ENCODE results near the gene COG5. TPM values are rescaled to one million over a fixed set of nuclear protein-coding genes. Genes with fewer than 3 reads are reported as not detected.
A peak's percentile ranks its signal among the peaks of the same experiment; 100 is the strongest.

COG5 gene
- total and polyA plus RNA-seq, 5 donors: 18.5 to 59.2 (median 42.2) TPM

DNA sequence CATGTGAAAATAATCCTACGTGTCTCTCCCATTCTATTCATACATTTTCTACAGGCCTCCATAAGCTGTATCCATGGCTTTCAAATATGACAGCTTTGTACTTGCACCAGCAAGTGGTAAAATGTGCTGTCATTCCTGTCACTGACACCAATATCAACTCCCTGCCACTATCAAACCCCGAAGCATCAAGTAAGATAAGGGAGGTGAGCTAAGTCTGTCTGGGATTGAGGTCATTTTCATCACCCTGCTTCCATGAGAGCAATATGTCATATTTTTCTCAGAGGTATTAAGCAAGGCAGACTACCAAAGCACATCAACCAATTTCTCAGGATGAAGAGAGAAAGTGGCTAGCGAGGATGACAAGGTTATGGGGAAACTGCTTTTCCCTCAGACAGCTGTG lies 82.8 kb downstream of the COG5 start:
- Histone ChIP-seq H3K27ac (ENCODE audit: low read length) (no peak overlapping the region), H3K9me3 (ENCODE audit: control insufficient read depth, low read length) (no peaks in the 10 kb centered on the region), H3K27me3 (ENCODE audit: control insufficient read depth, insufficient read depth) (no peaks in the 10 kb centered on the region), H3K4me1 (ENCODE audit: control insufficient read depth, insufficient read depth, low read length) (no peaks in the 10 kb centered on the region), H3K4me3 (ENCODE audit: low read length) (no peak overlapping the region)
- 56% methylated on average over 3 of the region's 3 CpGs for WGBS
- no peak for DNase-seq
- intact Hi-C loops (cut with DNase I): no loop called here
- peak; percentile 91 to 95 for ATAC-seq

DNA sequence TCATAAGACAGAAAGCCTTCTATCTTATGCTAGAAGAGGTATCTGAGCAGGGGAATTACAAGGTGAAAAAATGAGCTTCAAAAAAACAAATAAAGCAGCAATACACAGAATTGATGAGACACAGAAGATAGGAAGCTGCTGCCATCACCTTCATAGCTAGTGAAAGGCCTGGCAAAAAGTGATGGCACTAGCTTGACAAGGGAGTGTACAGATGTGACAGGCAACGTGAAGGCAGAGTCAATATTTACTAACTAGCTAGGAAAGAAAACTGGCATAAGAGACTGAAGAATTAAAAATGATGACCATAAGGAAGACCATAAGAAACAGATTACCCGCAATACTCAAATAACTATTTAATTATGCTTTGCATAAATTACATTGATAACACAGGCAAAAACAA lies 84.4 kb downstream of the COG5 start:
- Histone ChIP-seq H3K9me3 (ENCODE audit: control insufficient read depth, low read length) (no peaks in the 10 kb centered on the region), H3K4me1 (ENCODE audit: control insufficient read depth, insufficient read depth, low read length) (no peaks in the 10 kb centered on the region), H3K4me3 (ENCODE audit: low read length) (no peak overlapping the region), H3K27ac (ENCODE audit: low read length) (no peak overlapping the region), H3K27me3 (ENCODE audit: control insufficient read depth, insufficient read depth) (no peaks in the 10 kb centered on the region)
- DNase-seq (no peak), ATAC-seq (peak; percentile 48 to 64)
- intact Hi-C loops (cut with DNase I): loop anchor here in 2 of 4 donors (5.0 to 10.0 kb wide), 2 partner anchors 103 to 275 kb away; partner anchors contain the start of gene BCAP29 (in 1 of the 2)
- 69% methylated on average over 2 of the region's 2 CpGs for WGBS

DNA sequence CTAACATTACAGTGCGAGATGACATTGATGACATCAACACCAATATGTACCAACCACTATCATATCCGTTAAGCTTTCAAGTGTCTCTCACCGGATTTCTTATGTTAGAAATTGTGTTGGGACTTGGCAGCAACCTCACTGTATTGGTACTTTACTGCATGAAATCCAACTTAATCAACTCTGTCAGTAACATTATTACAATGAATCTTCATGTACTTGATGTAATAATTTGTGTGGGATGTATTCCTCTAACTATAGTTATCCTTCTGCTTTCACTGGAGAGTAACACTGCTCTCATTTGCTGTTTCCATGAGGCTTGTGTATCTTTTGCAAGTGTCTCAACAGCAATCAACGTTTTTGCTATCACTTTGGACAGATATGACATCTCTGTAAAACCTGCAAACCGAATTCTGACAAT lies 89.6 kb downstream of the COG5 start:
- Histone ChIP-seq H3K4me1 (ENCODE audit: control insufficient read depth, insufficient read depth, low read length) (no peaks in the 10 kb centered on the region), H3K4me3 (ENCODE audit: low read length) (peak overlapping the region; percentile 60), H3K27ac (ENCODE audit: low read length) (peak overlapping the region; percentile 45), H3K9me3 (ENCODE audit: control insufficient read depth, low read length) (no peaks in the 10 kb centered on the region), H3K27me3 (ENCODE audit: control insufficient read depth, insufficient read depth) (no peaks in the 10 kb centered on the region)
- WGBS: 61% methylated on average over 5 of the region's 5 CpGs
- intact Hi-C loops (cut with DNase I): loop anchor here in 1 of 4 donors (10.0 kb wide), 1 partner anchor 269 kb away; no protein-coding TSS in a partner anchor
- ATAC-seq: peak in 1 of 2 donors; percentile 36
- no peak for DNase-seq

DNA sequence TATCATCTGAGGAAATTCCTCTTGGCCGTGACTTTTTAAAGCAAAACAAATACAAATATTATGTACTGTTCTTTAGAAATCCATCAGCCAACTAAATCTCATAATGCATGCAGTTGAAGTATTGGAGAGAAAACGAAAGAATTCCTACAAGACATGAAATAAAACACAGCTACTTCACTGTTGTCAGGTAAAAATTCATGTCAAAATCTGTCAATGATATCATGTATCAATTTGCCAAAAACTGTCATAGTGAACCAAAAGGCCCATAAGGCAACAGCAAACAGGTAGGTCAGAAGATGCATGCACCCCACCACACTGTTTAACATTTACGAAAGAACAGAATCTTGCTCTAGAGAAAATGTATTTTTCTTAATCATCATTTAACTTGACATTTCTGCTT lies 91.6 kb downstream of the COG5 start:
- H3K4me1 ChIP-seq (ENCODE audit: control insufficient read depth, insufficient read depth, low read length): no peaks in the 10 kb centered on the region
- intact Hi-C loops (cut with DNase I): loop anchor here in 1 of 4 donors (10.0 kb wide), 1 partner anchor 267 kb away; no protein-coding TSS in a partner anchor
- no peaks in the 10 kb centered on the region for H3K27me3 ChIP-seq (ENCODE audit: control insufficient read depth, insufficient read depth)
- 49% methylated on average over 3 of the region's 3 CpGs for WGBS
- H3K27ac ChIP-seq (ENCODE audit: low read length): no peak overlapping the region
- ATAC-seq: no peak
- no peak for DNase-seq
- peak overlapping the region; percentile 75 for H3K4me3 ChIP-seq (ENCODE audit: low read length)
- no peaks in the 10 kb centered on the region for H3K9me3 ChIP-seq (ENCODE audit: control insufficient read depth, low read length)

DNA sequence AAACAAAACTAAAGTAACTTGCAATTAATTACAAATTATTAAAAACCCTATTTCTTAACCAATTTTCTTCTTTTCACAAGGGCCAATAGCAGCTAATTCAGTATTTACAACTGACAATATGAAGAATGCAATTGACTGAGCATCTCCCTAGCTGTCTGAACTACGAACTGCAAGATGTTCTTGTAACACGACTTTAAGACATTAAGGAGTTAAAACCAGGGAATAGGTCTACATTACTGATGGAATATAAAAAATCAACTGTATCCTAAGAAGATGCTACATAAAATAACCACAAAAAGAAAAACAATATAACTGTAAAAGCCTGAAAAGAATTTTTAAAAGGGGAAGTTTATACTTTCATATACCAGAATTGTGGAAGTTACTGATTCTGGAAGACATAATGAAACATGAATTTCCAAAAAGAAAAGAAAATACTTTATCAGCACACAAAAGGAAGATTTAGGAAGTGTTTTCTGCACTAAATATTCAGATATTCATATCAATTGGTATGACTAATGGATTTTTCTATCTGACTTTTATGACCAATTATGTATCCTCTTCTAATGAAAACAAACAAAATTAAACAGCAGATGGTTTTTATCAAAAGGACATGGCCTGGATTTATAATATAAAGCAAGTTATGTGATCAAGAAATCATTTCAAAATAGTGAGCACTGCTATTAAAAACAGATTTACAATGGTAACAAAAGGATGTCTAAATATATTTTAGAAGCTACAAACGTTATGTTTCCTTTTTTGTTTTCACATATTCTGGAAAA lies 92.2 kb downstream of the COG5 start:
- Histone ChIP-seq H3K4me3 (ENCODE audit: low read length) (peak overlapping the region; percentile 75), H3K27me3 (ENCODE audit: control insufficient read depth, insufficient read depth) (no peaks in the 10 kb centered on the region), H3K4me1 (ENCODE audit: control insufficient read depth, insufficient read depth, low read length) (no peaks in the 10 kb centered on the region), H3K9me3 (ENCODE audit: control insufficient read depth, low read length) (no peaks in the 10 kb centered on the region), H3K27ac (ENCODE audit: low read length) (no peak overlapping the region)
- no peak for DNase-seq
- 43% methylated on average over 3 of the region's 3 CpGs for WGBS
- ATAC-seq: peak in 1 of 2 donors; percentile 43
- intact Hi-C loops (cut with DNase I): loop anchor here in 1 of 4 donors (10.0 kb wide), 1 partner anchor 267 kb away; no protein-coding TSS in a partner anchor

DNA sequence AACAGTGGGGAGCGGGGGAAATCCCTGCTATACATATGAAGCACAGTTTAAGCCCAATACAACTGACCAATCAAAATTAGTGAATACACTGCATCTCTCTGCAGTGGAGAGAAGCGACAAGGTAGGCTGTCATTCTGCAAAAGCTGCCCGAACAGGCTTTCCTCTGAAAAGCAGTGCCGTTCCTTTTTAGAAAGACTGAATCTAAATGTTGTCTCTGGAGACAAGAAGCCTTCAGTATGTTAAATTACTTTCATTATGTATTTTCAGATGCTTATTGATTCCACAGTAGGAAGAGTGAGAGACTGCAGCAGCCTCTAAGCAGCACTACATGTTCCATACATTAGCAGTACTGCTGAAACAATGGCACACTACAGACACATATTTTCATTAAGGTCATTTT lies 93.8 kb downstream of the COG5 start, which contains the start of gene GPR22:
GPR22 (plus strand) TSS at position 129 of the 400 bp plus-strand sequence. CDS start 4,004 bp downstream, outside the sequence.
- Histone ChIP-seq H3K4me1 (ENCODE audit: control insufficient read depth, insufficient read depth, low read length) (no peaks in the 10 kb centered on the region), H3K27me3 (ENCODE audit: control insufficient read depth, insufficient read depth) (no peaks in the 10 kb centered on the region), H3K9me3 (ENCODE audit: control insufficient read depth, low read length) (no peaks in the 10 kb centered on the region), H3K4me3 (ENCODE audit: low read length) (peak within 1 kb of the TSS; percentile 69), H3K27ac (ENCODE audit: low read length) (peak within 1 kb of the TSS; percentile 50)
- ATAC-seq (peak in 1 of 2 donors; percentile 64), DNase-seq (no peak)
- 66% methylated on average over 4 of the region's 4 CpGs for WGBS
- intact Hi-C loops (cut with DNase I): loop anchor here in 1 of 4 donors (10.0 kb wide), 1 partner anchor 265 kb away; no protein-coding TSS in a partner anchor

DNA sequence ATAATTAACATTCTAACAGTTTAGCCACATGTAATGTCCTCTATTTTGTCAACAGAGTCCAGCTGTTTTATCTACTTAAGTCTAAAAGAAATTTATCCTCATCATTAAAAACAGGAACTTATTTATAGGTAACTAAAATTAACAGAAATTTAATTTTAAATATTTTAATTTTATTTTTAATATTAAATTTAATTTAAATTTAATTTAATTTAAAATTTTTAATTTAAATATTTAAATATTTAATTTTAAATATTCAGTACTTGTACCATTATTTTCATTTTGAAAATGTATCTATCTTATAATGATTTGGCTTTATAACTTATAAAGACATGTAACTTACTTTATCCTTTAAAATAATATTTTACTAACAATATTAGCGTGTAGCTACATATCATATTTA lies 94.9 kb downstream of the COG5 start:
- no peak overlapping the region for H3K4me3 ChIP-seq (ENCODE audit: low read length)
- H3K27me3 ChIP-seq (ENCODE audit: control insufficient read depth, insufficient read depth): no peaks in the 10 kb centered on the region
- no peak for ATAC-seq
- H3K9me3 ChIP-seq (ENCODE audit: control insufficient read depth, low read length): no peaks in the 10 kb centered on the region
- no peak overlapping the region for H3K27ac ChIP-seq (ENCODE audit: low read length)
- intact Hi-C loops (cut with DNase I): no loop called here
- H3K4me1 ChIP-seq (ENCODE audit: control insufficient read depth, insufficient read depth, low read length): no peaks in the 10 kb centered on the region
- WGBS: 93% methylated on average over 1 of the region's 1 CpG
- no peak for DNase-seq

DNA sequence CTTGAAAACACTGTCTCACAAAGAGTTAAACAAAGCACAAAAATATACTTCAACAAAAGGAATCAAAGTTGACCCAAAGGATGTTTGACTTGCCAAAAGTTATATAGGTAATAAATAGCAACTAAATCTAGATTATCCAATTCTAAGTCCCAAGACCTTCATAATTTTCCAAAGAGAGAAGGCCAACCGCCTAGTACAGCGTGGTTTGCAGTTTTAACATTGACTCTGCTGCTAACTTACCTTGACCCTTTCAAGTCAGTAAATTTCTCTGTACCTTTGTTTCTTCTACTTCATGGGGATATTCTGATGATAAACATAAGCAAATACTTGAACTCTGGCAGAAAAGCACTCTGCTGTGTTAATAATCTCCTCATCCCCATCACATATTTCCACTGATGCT lies 95.7 kb downstream of the COG5 start:
- DNase-seq: no peak
- WGBS: 81% methylated on average over 2 of the region's 2 CpGs
- Histone ChIP-seq H3K27me3 (ENCODE audit: control insufficient read depth, insufficient read depth) (no peaks in the 10 kb centered on the region), H3K27ac (ENCODE audit: low read length) (no peak overlapping the region), H3K4me1 (ENCODE audit: control insufficient read depth, insufficient read depth, low read length) (no peaks in the 10 kb centered on the region), H3K9me3 (ENCODE audit: control insufficient read depth, low read length) (no peaks in the 10 kb centered on the region), H3K4me3 (ENCODE audit: low read length) (no peak overlapping the region)
- intact Hi-C loops (cut with DNase I): no loop called here
- ATAC-seq: no peak

DNA sequence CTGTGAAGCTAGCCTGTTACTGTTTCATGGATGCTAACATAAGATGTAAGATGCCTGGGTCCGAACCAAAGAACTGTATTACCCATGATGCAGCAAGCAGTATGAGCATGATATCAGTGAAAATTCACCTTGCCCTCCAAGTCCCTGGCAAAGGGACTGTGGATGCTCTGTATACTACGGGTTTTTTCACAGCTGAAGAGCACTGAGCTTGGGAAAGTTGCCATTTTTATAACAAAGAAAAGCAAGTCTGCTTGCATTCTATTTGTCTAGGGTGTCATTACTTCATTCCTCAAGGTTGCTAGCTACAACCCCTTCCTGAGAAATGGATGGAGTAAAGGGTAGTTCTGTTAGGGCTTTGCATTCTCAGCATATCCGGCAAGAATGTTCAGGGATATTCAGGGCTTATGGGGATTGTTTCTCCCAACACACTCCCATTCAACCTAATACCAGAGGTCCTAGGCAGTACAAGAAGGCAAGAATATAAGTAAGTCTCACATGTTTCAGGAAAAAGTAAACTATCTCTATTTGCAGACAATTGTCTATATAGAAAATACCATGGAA lies 99.0 kb downstream of the COG5 start:
- Histone ChIP-seq H3K4me1 (ENCODE audit: control insufficient read depth, insufficient read depth, low read length) (no peaks in the 10 kb centered on the region), H3K4me3 (ENCODE audit: low read length) (no peak overlapping the region), H3K27ac (ENCODE audit: low read length) (no peak overlapping the region), H3K27me3 (ENCODE audit: control insufficient read depth, insufficient read depth) (no peaks in the 10 kb centered on the region), H3K9me3 (ENCODE audit: control insufficient read depth, low read length) (no peaks in the 10 kb centered on the region)
- intact Hi-C loops (cut with DNase I): loop anchor here in 3 of 4 donors (5.0 kb wide), 1 partner anchor 258 kb away; no protein-coding TSS in a partner anchor
- 76% methylated on average over 3 of the region's 3 CpGs for WGBS
- no peak for ATAC-seq
- DNase-seq: no peak

DNA sequence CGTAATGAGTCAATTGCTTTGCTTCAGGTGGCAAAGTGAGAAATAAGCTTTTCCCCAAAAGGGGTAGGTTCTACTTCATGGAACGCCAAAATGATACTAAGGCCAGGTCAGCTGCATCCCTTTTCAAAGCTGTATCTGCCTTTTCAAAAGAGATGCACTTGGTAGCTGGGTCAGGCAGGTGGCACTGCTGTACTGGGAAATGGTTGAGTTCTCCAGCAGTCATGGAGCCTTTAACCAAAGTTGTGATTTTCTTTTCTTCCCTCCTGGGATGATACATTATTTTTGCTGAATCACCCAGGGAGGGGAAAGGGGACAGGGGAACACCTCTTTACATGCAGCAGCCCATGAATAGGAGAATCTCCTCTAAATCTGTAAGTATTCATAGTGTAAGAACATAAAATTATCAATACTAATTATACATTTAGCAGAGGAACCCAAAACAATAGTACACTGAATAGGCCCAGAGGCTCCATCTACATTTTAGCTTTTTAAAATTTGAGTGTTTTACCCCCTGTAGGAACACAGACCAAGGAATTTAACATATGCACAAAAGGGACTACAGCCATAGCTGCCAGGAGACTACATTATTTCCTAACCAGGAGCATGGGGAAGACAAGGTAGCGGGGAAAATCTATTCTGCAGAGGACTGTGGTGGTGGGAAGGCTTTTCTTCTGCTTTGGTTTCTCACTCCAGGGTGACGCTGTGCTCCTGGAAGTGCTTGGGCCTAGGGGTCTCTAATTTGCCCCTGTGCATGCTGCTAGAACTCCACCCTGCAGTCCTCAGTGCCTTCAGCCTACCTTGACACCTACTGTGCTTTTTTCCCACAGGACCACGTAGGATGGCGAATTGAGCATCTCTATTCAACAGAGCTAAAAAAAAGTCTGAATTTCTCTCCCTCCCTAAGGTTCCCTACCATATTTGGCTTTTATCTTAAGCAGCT lies 100.3 kb downstream of the COG5 start:
- DNase-seq: peak; percentile 48 to 71 (median 68)
- Histone ChIP-seq H3K9me3 (ENCODE audit: control insufficient read depth, low read length) (no peaks in the 10 kb centered on the region), H3K4me3 (ENCODE audit: low read length) (no peak overlapping the region), H3K27ac (ENCODE audit: low read length) (no peak overlapping the region), H3K27me3 (ENCODE audit: control insufficient read depth, insufficient read depth) (no peaks in the 10 kb centered on the region), H3K4me1 (ENCODE audit: control insufficient read depth, insufficient read depth, low read length) (no peaks in the 10 kb centered on the region)
- 79% methylated on average over 6 of the region's 6 CpGs for WGBS
- ATAC-seq: peak; percentile 93 to 94
- intact Hi-C loops (cut with DNase I): loop anchor here (2.0 to 5.0 kb wide), 2 partner anchors 259 to 261 kb away; no protein-coding TSS in a partner anchor
